ENCODE measurements around the gene PIGV.

DNA sequence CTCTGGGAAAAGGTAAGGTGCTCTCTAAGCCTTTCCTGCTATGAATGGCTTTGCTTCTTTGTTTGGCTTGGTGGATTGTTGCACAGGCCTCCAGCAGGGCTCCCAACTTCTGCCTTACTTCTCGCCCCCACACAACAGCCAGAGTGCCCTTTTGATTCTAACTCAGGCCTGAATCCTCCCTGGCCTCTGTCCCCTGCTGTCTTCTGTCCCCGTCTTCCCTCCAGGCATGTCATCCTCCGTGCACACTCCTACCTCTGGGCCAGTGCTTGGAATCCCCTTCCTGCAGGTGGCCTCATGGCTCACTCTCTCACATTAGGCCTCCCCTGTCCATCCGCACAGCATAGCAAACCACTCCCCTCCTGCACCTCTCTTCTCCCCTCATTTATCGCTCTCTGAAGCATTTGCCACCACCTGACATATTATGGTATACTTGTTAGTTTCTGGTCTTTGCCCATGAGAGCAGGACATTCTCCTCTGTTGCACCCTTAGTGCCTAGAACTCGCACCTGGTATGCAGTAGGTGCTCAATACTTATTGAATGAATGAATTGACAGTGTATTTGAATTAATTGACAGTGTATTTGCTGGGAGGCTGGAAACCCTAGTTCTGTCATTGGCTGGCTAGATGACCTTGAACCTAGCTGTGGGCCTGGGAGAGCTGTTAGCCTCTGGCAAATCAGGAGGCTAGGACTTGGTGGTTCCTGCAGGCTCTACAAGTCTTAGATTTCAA, 41.6 kb downstream of the PIGV start:
- TF ChIP-seq, protein P1, sequence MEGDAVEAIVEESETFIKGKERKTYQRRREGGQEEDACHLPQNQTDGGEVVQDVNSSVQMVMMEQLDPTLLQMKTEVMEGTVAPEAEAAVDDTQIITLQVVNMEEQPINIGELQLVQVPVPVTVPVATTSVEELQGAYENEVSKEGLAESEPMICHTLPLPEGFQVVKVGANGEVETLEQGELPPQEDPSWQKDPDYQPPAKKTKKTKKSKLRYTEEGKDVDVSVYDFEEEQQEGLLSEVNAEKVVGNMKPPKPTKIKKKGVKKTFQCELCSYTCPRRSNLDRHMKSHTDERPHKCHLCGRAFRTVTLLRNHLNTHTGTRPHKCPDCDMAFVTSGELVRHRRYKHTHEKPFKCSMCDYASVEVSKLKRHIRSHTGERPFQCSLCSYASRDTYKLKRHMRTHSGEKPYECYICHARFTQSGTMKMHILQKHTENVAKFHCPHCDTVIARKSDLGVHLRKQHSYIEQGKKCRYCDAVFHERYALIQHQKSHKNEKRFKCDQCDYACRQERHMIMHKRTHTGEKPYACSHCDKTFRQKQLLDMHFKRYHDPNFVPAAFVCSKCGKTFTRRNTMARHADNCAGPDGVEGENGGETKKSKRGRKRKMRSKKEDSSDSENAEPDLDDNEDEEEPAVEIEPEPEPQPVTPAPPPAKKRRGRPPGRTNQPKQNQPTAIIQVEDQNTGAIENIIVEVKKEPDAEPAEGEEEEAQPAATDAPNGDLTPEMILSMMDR (IDR thresholded peaks at IDR 0.05): no peak
- TF ChIP-seq EP300 (IDR thresholded peaks at IDR 0.05) (no peak), POLR2A (IDR thresholded peaks at IDR 0.05) (no peak)
